Ovary (tissue), 9 donors: ENCODE data around the gene OR51A7. TPM values are rescaled to one million over a fixed set of nuclear protein-coding genes. Genes with fewer than 3 reads are reported as not detected.

Experiments used
- DNase-seq, 5 donors: peaks; one replicate each; pipeline ENCODE4 v3.0.0-alpha.2; 2019 to 2020
- H3K27ac ChIP-seq, 2 donors: fragments of 200-600 bp; one replicate each; pipeline versions ENCODE4 v1.5.1 to v1.8.0; 2019 to 2022
- H3K27me3 ChIP-seq: fragments of 200-600 bp; one replicate; pipeline ENCODE4 v1.8.0; 2022
- H3K36me3 ChIP-seq: fragments of 200-600 bp; sonication (generic); one replicate; pipeline ENCODE4 v1.5.1; 2019
- H3K4me1 ChIP-seq: one replicate; pipeline ENCODE4 v1.8.1; 2013; ENCODE audit warnings: mild to moderate bottlenecking, moderate library complexity; ENCODE audit not compliant: insufficient read depth
- H3K4me3 ChIP-seq: fragments of 200-600 bp; sonication (generic); one replicate; pipeline ENCODE4 v1.5.1; 2017
- H3K9me3 ChIP-seq, 2 donors: fragments of 200-600 bp in 1 of 2; sonication (generic) in 1 of 2; one replicate each; pipeline versions ENCODE4 v1.5.1 to v1.8.1; 2013 to 2019; ENCODE audit warnings: mild to moderate bottlenecking in 1 of 2, moderate library complexity in 1 of 2
- CTCF ChIP-seq, 3 donors: fragments of 450-650 bp in 2 of 3; fragments of 200-600 bp in 1 of 3; IDR thresholded peaks; one replicate each; pipeline versions ENCODE4 v1.5.1 to v1.8.0; 2016 to 2022; ENCODE audit warnings: antibody characterized with exemption in 3 of 3, mild to moderate bottlenecking in 1 of 3
- EP300 ChIP-seq: sonication (generic); formaldehyde crosslinking; IDR thresholded peaks from one replicate; pipeline ENCODE4 v1.6.1; 2017; ENCODE audit warnings: antibody characterized with exemption
- POLR2A ChIP-seq: fragments of 450-650 bp; IDR thresholded peaks from one replicate; pipeline ENCODE4 v1.6.1; 2017; ENCODE audit warnings: antibody characterized with exemption, mild to moderate bottlenecking, moderate library complexity
- WGBS, 3 donors: extraction: QIAGEN DNeasy Blood & Tissue Kit in 1 of 3; methylation state at CpG; one replicate each; pipeline versions ENCODE4 v1.1.5 to v1.1.7; 2013 to 2017; 5-methylcytosine and 5-hydroxymethylcytosine counted together
- intact Hi-C, 4 donors: fragments of 100-400 bp; cut with DNase I; formaldehyde crosslinking; loops; one replicate each; pipeline versions ENCODE4 v1.11.0 to v1.15.1; 2022 to 2023
- polyA plus RNA-seq, 2 donors: library from polyadenylated mRNA; stranded (reverse); fragments of 200-250 nt in 1 of 2; fragments of 350-450 nt in 1 of 2; fragmentation: Illumina TruSeq in 1 of 2; extraction: RNeasy Lipid Tissue Mini Kit (QIAGEN cat#74804) in 1 of 2; gene quantifications; one replicate each; pipeline ENCODE4 v1.2.3, GENCODE V29; 2013 to 2014
- total RNA-seq, 7 donors: library from RNA; depleted of rRNA in 2 of 7; stranded (reverse); fragments of >200 nt in 2 of 7; fragmentation: NEBNext Ultra II Directional in 3 of 7; extraction: Animal tissue kit (Norgen Biotek cat#: 25700) in 3 of 7; gene quantifications; one replicate each; pipeline versions ENCODE4 v1.1.0 to v1.2.4, GENCODE V29; 2016 to 2023
- donor health status: DM: no; HTN: no; CAD: no; lungs with moderate emphysema.
- donor health status: DM: no; HTN: no; CAD: no.
- donor health status: Bipolar disorder and iron deficiency.
- donor health status: DM: yes; HTN: yes; CAD: no.
- donor health status: DM: no; HTN: no; CAD: no.
- donor health status: DM: yes; HTN: yes; CAD: no.

Gene OR51A7
- total and polyA plus RNA-seq, 9 donors = not detected

GRCh38 chr11:4916581-4916980 is 13.0 kb downstream of the OR51A7 start:
- no peak overlapping the region for H3K4me3 ChIP-seq
- DNase-seq = no peak
- no peaks in the 10 kb centered on the region for H3K9me3 ChIP-seq
- H3K36me3 ChIP-seq = no peaks in the 10 kb centered on the region
- H3K4me1 ChIP-seq = no peaks in the 10 kb centered on the region
- intact Hi-C loops = no loop called here
- TF ChIP-seq EP300 = no peak
- no peak for TF ChIP-seq POLR2A
- no peak for TF ChIP-seq CTCF (IDR thresholded peaks at IDR 0.05)
- H3K27me3 ChIP-seq = no peaks in the 10 kb centered on the region
- no peak overlapping the region for H3K27ac ChIP-seq

DNA sequence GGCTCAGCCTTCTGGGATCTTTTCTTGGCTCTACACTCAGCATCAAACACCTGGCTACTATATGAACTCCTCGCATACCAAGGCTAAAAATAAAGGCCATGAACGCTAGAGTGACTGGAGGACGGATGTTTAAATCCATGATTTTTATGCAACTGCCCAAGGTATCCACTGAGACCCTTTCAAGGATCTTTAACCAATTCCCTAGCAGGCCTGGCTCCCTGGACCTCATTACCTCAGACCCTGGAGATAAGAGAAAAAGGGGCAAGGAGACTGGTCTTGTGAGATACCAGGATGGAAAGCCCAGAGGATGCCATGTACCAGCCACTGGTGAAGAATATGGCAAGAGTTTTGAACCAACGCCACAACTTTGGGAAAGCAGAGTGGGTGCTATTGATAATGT is 15.7 kb downstream of the OR51A7 start, which contains the start of gene OR51G2:
OR51G2 (minus strand) TSS at position 101 of the 400 bp plus-strand sequence. CDS start 3,687 bp downstream, outside the sequence.
- Histone ChIP-seq H3K36me3 (no peaks in the 10 kb centered on the region), H3K27me3 (no peaks in the 10 kb centered on the region), H3K4me3 (no peak within 1 kb of the TSS), H3K4me1 (no peaks in the 10 kb centered on the region), H3K27ac (no peak within 1 kb of the TSS), H3K9me3 (no peaks in the 10 kb centered on the region)
- TF ChIP-seq CTCF (IDR thresholded peaks at IDR 0.05) = no peak
- no peak for TF ChIP-seq EP300
- TF ChIP-seq POLR2A = no peak
- DNase-seq = no peak
- intact Hi-C loops = no loop called here
- WGBS, 3 donors = 75 to 82% (median 80%) methylated on average over 4 of the region's 4 CpGs

DNA sequence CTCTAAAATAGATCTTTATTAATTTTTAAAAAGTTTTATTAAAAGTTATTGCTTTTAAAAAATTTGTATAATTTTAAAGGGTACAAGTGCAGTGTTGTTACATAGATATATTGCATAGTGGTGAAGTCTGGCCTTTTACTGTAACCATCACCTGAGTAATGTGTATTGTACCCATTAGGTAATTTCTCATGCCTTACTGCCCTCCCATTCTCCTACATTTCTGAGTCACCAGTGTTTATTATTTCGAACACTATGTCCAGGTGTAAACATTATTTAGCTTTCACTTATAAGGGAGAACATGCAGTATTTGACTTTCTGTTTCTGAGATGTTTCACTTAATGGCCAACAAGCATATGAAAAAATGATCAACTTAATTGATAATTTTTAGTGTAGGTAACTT is 18.2 kb downstream of the OR51A7 start:
- H3K27ac ChIP-seq = no peak overlapping the region
- intact Hi-C loops = no loop called here
- WGBS, 3 donors = 69 to 88% (median 84%) methylated on average over 1 of the region's 1 CpG
- H3K36me3 ChIP-seq = no peaks in the 10 kb centered on the region
- H3K4me3 ChIP-seq = no peak overlapping the region
- no peak for TF ChIP-seq EP300
- no peak for TF ChIP-seq POLR2A
- no peaks in the 10 kb centered on the region for H3K4me1 ChIP-seq
- no peaks in the 10 kb centered on the region for H3K9me3 ChIP-seq
- no peak for DNase-seq
- H3K27me3 ChIP-seq = no peaks in the 10 kb centered on the region

DNA sequence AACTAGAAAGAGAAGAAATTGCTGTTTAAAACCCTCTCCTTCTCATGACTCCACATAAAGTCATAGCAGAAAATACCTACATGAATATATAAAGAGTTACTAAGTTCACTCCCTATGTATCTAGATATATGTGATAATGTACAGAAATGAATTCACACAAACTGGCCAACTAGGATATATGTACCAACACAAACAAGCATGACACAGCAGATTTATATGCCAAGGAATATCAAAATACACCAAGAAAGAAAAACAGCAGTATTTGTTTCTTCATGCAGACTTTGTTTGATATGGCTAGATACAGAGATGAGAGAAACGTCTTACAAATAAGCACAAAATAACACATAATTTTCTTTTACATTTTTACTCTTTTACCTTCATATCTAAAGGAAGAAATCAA is 18.7 kb downstream of the OR51A7 start:
- intact Hi-C loops = no loop called here
- no peaks in the 10 kb centered on the region for H3K36me3 ChIP-seq
- 33 to 51% (median 49%) methylated on average over 1 of the region's 1 CpG for WGBS, 3 donors
- no peaks in the 10 kb centered on the region for H3K9me3 ChIP-seq
- no peak overlapping the region for H3K4me3 ChIP-seq
- H3K4me1 ChIP-seq = no peaks in the 10 kb centered on the region
- H3K27ac ChIP-seq = no peak overlapping the region
- no peak for DNase-seq
- H3K27me3 ChIP-seq = no peaks in the 10 kb centered on the region
- TF ChIP-seq POLR2A (no peak), EP300 (no peak), CTCF (IDR thresholded peaks at IDR 0.05) (no peak)

DNA sequence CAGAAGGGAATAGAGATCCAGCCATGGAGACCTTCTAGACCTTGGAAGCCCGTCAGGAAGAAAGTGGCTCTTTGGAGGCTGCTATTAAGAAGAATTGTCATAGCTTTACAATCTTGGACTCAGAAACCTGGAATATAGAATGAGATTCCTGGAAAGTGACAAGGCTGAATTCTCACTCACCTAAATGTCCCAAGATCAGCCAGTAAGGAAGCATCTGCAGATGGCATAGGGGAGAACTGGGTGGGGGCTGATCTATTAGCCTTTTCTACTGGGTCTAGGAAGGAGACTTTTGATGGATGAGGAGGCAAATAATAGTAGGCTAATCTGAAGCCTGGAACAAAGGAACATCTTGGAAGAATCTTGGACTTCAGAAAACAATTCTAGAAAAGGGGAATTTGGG is 20.7 kb downstream of the OR51A7 start, which contains the start of gene OR51G1:
OR51G1 (minus strand) TSS at position 101 of the 400 bp plus-strand sequence; CDS start at position 101, 0 bp downstream.
- no peaks in the 10 kb centered on the region for H3K36me3 ChIP-seq
- H3K4me3 ChIP-seq = no peak within 1 kb of the TSS
- no peak for DNase-seq
- H3K4me1 ChIP-seq = no peaks in the 10 kb centered on the region
- H3K27me3 ChIP-seq = no peaks in the 10 kb centered on the region
- no peaks in the 10 kb centered on the region for H3K9me3 ChIP-seq
- 66 to 83% (median 77%) methylated on average over 1 of the region's 1 CpG for WGBS, 3 donors
- TF ChIP-seq POLR2A = no peak
- TF ChIP-seq EP300 = no peak
- TF ChIP-seq CTCF (IDR thresholded peaks at IDR 0.05) = no peak
- H3K27ac ChIP-seq = no peak within 1 kb of the TSS
- intact Hi-C loops = no loop called here
